Osteocyte (in vitro differentiated cells): Measurements from ENCODE around the gene EXOC6. TPM values are rescaled to one million over a fixed set of nuclear protein-coding genes. Genes with fewer than 3 reads are reported as not detected.
A peak's percentile ranks its signal among the peaks of the same experiment; 100 is the strongest.

Experiments
- DNase-seq: peaks from one replicate; pipeline ENCODE4 v3.0.0; 2021; ENCODE audit warnings: mixed read lengths; ENCODE audit not compliant: unreplicated experiment; ENCODE audit errors: extremely low spot score
- H3K27ac Mint-ChIP-seq: one replicate; pipeline ENCODE4 v1.8.0; 2021; ENCODE audit warnings: mild to moderate bottlenecking, mixed read lengths; ENCODE audit not compliant: unreplicated experiment
- H3K27me3 Mint-ChIP-seq: one replicate; pipeline ENCODE4 v1.8.0; 2021; ENCODE audit warnings: mixed read lengths; ENCODE audit not compliant: unreplicated experiment
- H3K36me3 Mint-ChIP-seq: one replicate; pipeline ENCODE4 v1.8.0; 2021; ENCODE audit warnings: mixed read lengths; ENCODE audit not compliant: unreplicated experiment
- H3K4me1 Mint-ChIP-seq: one replicate; pipeline ENCODE4 v1.8.0; 2021; ENCODE audit warnings: mixed read lengths; ENCODE audit not compliant: unreplicated experiment
- H3K4me3 Mint-ChIP-seq: one replicate; pipeline ENCODE4 v1.8.0; 2021; ENCODE audit warnings: mild to moderate bottlenecking, moderate library complexity, mixed read lengths; ENCODE audit not compliant: unreplicated experiment
- H3K9me3 Mint-ChIP-seq: one replicate; pipeline ENCODE4 v1.8.0; 2021; ENCODE audit warnings: mixed read lengths; ENCODE audit not compliant: unreplicated experiment
- CTCF ChIP-seq: fragments of 200-600 bp; sonication (generic); IDR thresholded peaks from 2 replicates; pipeline ENCODE4 v1.5.0; 2021; ENCODE audit warnings: antibody characterized with exemption, mild to moderate bottlenecking, moderate library complexity
- total RNA-seq: library from RNA; stranded (reverse); gene quantifications from 2 replicates; pipeline ENCODE4 v1.2.1, GENCODE V29; 2021

The EXOC6 gene
- total RNA-seq, 1 donor from 2014 or later = 8.5 TPM

- H3K4me1 Mint-ChIP-seq = no peaks in the 10 kb centered on the region
- H3K9me3 Mint-ChIP-seq = no peaks in the 10 kb centered on the region
- H3K27ac Mint-ChIP-seq = no peak overlapping the region
- TF ChIP-seq CTCF = peak; percentile 64
- H3K36me3 Mint-ChIP-seq = no peaks in the 10 kb centered on the region
- no peak overlapping the region for H3K4me3 Mint-ChIP-seq
- H3K27me3 Mint-ChIP-seq = no peaks in the 10 kb centered on the region
- no peak for DNase-seq
These were observed 117.0 kb downstream of the EXOC6 start for GRCh38 chr10:92965314-92965713.

- no peak overlapping the region for H3K4me3 Mint-ChIP-seq
- no peak for DNase-seq
- TF ChIP-seq CTCF = no peak
- no peak overlapping the region for H3K27ac Mint-ChIP-seq
- H3K36me3 Mint-ChIP-seq = no peaks in the 10 kb centered on the region
- peaks cover 4% of the 10 kb centered on the region for H3K9me3 Mint-ChIP-seq
- no peaks in the 10 kb centered on the region for H3K27me3 Mint-ChIP-seq
- peaks cover 7% of the 10 kb centered on the region for H3K4me1 Mint-ChIP-seq
These were observed 119.3 kb downstream of the EXOC6 start for GRCh38 chr10:92967641-92968040.

- DNase-seq = no peak
- peaks cover 15% of the 10 kb centered on the region for H3K4me1 Mint-ChIP-seq
- TF ChIP-seq CTCF = no peak
- H3K27me3 Mint-ChIP-seq = no peaks in the 10 kb centered on the region
- H3K4me3 Mint-ChIP-seq = no peak overlapping the region
- no peak overlapping the region for H3K27ac Mint-ChIP-seq
- H3K9me3 Mint-ChIP-seq = peaks cover 4% of the 10 kb centered on the region
- no peaks in the 10 kb centered on the region for H3K36me3 Mint-ChIP-seq
These were observed 120.8 kb downstream of the EXOC6 start for GRCh38 chr10:92969151-92969550.

- Mint-ChIP-seq H3K4me3 (no peak overlapping the region), H3K9me3 (peaks cover 4% of the 10 kb centered on the region), H3K4me1 (peaks cover 15% of the 10 kb centered on the region), H3K27me3 (no peaks in the 10 kb centered on the region), H3K36me3 (no peaks in the 10 kb centered on the region), H3K27ac (no peak overlapping the region)
- no peak for TF ChIP-seq CTCF
- DNase-seq = no peak
These were observed 122.2 kb downstream of the EXOC6 start for GRCh38 chr10:92970301-92971070.

- Mint-ChIP-seq H3K36me3 (no peaks in the 10 kb centered on the region), H3K4me1 (peaks cover 15% of the 10 kb centered on the region), H3K27me3 (no peaks in the 10 kb centered on the region), H3K27ac (peak overlapping the region; percentile 61), H3K4me3 (peak overlapping the region; percentile 23), H3K9me3 (peaks cover 4% of the 10 kb centered on the region)
- TF ChIP-seq CTCF = no peak
- DNase-seq = no peak
These were observed 123.9 kb downstream of the EXOC6 start for GRCh38 chr10:92972066-92972870.
